Mesodermal cell (in vitro differentiated cells): Measurements from ENCODE around the gene NALF2.
A peak's percentile ranks its signal among the peaks of the same experiment; 100 is the strongest.

Experiments
- H3K27ac ChIP-seq: 2 replicates; pipeline ENCODE4 v1.7.0; 2013; ENCODE audit warnings: mild to moderate bottlenecking, low read depth, low read length, moderate library complexity; ENCODE audit not compliant: severe bottlenecking
- H3K36me3 ChIP-seq: 2 replicates; pipeline ENCODE4 v1.7.1; 2013; ENCODE audit warnings: mild to moderate bottlenecking, low read length, moderate library complexity; ENCODE audit not compliant: control insufficient read depth, insufficient read depth
- H3K4me1 ChIP-seq: one replicate; pipeline ENCODE4 v1.7.1; 2013; ENCODE audit warnings: mild to moderate bottlenecking, low read length; ENCODE audit not compliant: insufficient read depth, control insufficient read depth, poor library complexity, severe bottlenecking
- H3K4me3 ChIP-seq: 2 replicates; pipeline ENCODE4 v1.7.0; 2013; ENCODE audit warnings: low read length, control low read depth, mild to moderate bottlenecking; ENCODE audit not compliant: insufficient read depth, poor library complexity, severe bottlenecking; ENCODE audit errors: extremely low read depth
- H3K9me3 ChIP-seq: 2 replicates; pipeline ENCODE4 v1.7.1; 2013; ENCODE audit warnings: mild to moderate bottlenecking, low read length, moderate library complexity; ENCODE audit not compliant: control insufficient read depth
- WGBS, 2 experiments: methylation state at CpG; one replicate each; pipeline ENCODE4 v1.1.5; 2013; ENCODE audit warnings: missing lambda C conversion rate in 2 of 2; ENCODE audit not compliant: insufficient coverage in 2 of 2; 5-methylcytosine and 5-hydroxymethylcytosine counted together

Gene NALF2

DNA sequence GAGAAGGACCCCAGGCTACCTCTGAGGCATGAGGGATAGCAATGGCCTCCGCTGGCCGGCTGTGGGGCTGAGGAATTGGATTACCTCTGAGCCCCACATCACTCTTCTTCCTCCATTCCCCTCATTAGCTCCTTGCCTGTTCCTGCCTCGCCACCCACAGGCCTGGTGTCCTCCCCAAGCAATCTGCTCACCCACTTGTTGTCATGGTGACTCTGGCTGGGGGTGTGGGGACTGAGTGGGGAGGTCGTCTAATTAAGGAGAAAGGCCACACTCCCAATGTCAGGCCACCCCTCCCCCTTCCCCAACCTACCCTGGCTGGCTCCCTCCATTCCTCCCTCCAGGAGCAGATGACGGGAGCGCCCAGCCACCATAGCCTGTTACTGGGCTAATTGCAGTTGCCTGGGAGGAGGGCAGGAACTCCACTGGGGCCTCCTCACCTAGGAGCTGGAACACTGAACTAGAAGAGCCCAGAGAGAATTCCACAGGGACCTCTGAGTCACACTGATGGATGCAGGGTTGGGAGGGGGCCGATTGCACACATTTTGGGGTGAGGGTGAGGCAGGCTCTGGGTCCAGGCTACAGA, 20.7 kb downstream of the NALF2 start:
- H3K9me3 ChIP-seq = no peaks in the 10 kb centered on the region
- WGBS, 2 experiments = 100% methylated on average over 2 of the region's 7 CpGs; no CpG with 5 or more reads in 1 of the 2 experiments
- no peaks in the 10 kb centered on the region for H3K36me3 ChIP-seq

DNA sequence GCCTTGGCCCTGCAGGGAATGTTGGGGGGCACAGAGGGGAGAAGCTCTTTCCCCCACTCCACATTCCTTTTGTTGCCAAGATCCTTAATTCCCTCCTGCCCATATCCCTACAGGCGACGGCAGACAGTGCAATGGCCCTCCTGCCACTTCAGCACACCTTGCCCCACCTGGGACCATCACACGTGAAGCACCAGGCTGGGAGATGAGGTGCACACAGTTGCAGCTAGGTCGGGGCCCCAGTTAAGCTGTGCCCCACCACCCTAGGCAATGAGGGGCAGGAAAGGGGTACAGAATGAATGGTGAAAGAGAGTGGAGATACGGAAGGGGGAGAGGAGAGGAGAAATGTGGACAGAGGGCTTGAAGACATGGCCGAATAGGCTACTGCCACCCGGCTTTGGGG, 26.2 kb downstream of the NALF2 start:
- no peak overlapping the region for H3K4me3 ChIP-seq
- H3K27ac ChIP-seq = no peak overlapping the region
- no peaks in the 10 kb centered on the region for H3K4me1 ChIP-seq
- H3K9me3 ChIP-seq = no peaks in the 10 kb centered on the region
- no peaks in the 10 kb centered on the region for H3K36me3 ChIP-seq
- 81 to 100% methylated on average over 3 of the region's 7 CpGs for WGBS, 2 experiments

More for the DNA sequence above, 20.7 kb downstream of the NALF2 start:
- H3K4me3 ChIP-seq = no peak overlapping the region
- H3K4me1 ChIP-seq = no peaks in the 10 kb centered on the region
- H3K27ac ChIP-seq = no peak overlapping the region

DNA sequence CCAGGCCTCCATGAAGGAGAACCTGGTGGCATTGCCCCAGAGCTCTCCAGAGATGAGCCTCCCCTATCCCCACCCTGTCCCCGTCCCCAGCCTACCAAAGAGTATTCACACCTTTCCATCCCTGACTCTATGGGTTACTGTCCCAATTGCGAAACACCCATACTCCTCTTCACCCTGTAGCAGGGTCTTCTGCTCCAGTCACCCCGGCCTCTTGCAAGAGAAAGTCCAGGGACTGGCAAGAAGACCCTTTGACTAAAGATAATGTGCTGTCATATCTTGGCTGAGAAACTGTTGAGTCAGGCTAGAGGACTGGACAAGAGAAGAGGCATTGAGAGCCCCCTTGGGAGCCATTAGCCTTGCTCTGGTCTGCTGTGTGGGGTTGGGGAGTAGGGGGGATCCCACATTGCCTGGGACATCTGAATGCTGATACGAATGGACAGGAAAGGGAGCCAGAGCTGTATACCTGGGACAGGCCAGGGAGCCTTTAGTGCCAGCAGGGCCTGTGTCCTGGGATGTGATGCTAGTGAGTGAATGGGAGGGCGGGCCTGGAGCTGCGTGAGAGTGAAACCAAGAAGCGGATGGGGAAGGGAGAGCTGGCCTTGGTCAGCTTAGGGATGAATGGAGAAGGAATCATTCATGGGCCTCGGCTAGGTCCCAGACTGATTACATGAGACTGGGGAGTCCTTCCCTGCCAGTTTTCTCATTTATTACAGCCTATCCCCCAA, 27.1 kb downstream of the NALF2 start:
- Histone ChIP-seq H3K36me3 (no peaks in the 10 kb centered on the region), H3K4me3 (no peak overlapping the region), H3K4me1 (no peaks in the 10 kb centered on the region), H3K9me3 (no peaks in the 10 kb centered on the region), H3K27ac (no peak overlapping the region)
- WGBS, 2 experiments = 96% methylated on average over 4 of the region's 8 CpGs; no CpG with 5 or more reads in 1 of the 2 experiments

DNA sequence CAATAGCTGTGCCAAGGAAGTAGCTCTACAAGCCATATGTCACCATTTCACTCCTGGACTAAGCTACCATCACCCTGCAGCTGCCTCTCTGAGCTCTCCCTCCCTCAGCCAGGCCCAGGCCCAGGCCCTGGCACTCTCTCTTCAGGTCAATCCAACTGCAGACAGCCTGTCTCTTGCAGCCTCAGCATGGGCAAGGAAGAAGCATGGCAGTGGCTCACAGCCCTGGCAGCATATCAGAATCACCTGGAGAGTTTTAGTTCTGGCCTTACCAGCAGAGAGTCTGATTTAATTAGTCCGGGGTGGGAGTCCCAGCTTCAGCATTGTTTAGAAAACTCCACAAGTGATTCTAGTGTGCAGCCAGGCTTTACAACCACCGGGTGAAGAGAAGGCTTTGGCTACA, 31.5 kb downstream of the NALF2 start:
- Histone ChIP-seq H3K27ac (no peak overlapping the region), H3K9me3 (no peaks in the 10 kb centered on the region), H3K4me3 (no peak overlapping the region), H3K36me3 (no peaks in the 10 kb centered on the region), H3K4me1 (no peaks in the 10 kb centered on the region)
- WGBS, 2 experiments = 86% methylated on average over 1 of the region's 2 CpGs; no CpG with 5 or more reads in 1 of the 2 experiments

DNA sequence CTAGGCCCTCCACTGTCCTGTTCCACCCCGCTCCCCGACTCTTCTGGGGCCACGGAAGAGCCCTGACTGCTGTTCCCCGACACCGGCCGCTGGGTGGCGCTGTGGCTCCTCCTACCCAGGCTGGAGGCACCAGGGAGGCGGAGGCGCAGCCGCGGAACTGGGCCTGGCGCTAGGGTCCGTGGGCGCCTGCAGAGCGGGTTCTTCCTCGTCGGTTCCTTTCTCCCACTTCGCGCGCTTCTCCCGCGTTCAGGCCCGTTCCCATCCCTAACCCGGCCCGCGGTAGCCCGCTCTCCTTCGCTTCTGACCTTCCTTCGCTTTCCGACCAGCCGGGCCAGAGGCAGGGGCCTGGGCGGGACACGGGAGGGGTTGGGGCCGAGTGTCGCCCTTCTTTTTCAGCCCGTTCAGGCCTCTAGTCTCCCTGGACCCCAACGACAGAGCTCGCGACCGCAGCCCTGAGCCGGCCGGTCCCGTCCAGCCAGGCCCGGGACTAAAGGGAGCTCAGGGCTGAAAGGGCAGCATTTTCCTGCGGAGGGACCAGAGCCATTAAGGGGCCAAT, 34.3 kb downstream of the NALF2 start:
- WGBS, 2 experiments = 3 to 6% methylated on average over 12 to 14 of the region's 45 CpGs
- peak overlapping the region; percentile 25 for H3K4me3 ChIP-seq
- no peaks in the 10 kb centered on the region for H3K36me3 ChIP-seq
- no peaks in the 10 kb centered on the region for H3K4me1 ChIP-seq
- H3K27ac ChIP-seq = no peak overlapping the region
- no peaks in the 10 kb centered on the region for H3K9me3 ChIP-seq

DNA sequence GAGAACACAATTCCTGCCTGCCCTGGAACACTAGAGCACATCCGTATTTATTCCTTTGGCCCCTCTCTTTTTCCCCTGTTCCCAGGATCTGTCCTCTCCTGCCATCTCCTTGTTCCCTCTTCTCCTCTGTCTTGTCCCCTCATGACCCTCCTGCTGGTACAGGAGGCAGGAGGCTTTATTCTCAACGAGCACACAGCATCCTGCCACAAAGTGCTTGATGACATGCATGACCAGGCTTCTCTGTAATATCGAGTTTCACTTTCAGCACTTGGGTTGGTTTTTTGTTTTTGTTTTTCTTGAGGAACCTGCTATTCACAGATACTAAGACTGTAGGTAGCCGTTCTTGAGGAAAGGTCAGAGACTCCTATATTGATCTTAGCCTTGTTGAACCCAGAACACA, 35.3 kb downstream of the NALF2 start:
- Histone ChIP-seq H3K4me1 (no peaks in the 10 kb centered on the region), H3K36me3 (no peaks in the 10 kb centered on the region), H3K9me3 (no peaks in the 10 kb centered on the region), H3K27ac (no peak overlapping the region), H3K4me3 (no peak overlapping the region)
- WGBS, 2 experiments = no CpG with 5 or more reads among the region's 4 CpGs

DNA sequence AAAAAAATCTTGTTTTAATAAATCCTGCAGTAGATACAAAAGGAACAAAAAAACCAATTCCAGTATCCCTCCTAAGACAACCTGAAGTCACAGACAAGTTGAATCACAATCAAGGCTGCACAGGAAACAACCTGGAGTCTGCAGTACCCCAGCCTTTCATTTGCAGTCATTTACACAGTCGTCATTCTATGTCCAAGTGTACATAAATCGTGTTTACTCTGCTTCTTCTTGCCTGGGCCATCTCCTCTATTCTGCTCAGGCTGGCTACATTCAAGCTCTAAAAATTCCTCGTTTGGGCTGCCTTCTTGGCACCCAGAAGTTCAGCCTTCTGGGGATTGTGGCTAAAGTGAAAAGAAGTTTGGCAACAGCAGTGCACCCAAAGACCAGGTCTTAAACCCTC, 37.8 kb downstream of the NALF2 start:
- WGBS, 2 experiments = 83% methylated on average over 2 of the region's 3 CpGs
- Histone ChIP-seq H3K27ac (no peak overlapping the region), H3K36me3 (no peaks in the 10 kb centered on the region), H3K4me3 (no peak overlapping the region), H3K9me3 (no peaks in the 10 kb centered on the region), H3K4me1 (no peaks in the 10 kb centered on the region)

DNA sequence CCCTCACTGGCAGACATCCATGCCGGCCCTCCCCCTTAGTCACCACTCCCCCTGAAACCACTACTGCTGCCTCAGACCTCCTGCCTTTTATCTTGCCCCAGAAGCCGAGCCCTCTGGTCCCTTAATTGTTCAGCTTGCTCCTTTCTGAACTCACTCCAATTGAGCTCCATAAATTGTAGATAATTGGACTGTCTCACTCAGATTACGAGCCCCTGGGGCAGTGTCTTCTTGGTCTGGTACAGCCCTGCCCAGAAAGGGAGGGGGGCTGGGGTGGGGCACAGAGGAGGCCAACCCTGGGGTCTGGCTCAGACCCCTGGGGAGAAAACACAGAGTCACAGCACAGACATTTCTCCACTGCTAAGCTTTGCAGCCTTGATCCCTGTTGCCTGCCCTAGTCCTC, 39.4 kb downstream of the NALF2 start:
- H3K27ac ChIP-seq = no peak overlapping the region
- H3K9me3 ChIP-seq = no peaks in the 10 kb centered on the region
- 67% methylated on average over 1 of the region's 3 CpGs; no CpG with 5 or more reads in 1 of the 2 experiments for WGBS, 2 experiments
- no peak overlapping the region for H3K4me3 ChIP-seq
- no peaks in the 10 kb centered on the region for H3K4me1 ChIP-seq
- no peaks in the 10 kb centered on the region for H3K36me3 ChIP-seq

DNA sequence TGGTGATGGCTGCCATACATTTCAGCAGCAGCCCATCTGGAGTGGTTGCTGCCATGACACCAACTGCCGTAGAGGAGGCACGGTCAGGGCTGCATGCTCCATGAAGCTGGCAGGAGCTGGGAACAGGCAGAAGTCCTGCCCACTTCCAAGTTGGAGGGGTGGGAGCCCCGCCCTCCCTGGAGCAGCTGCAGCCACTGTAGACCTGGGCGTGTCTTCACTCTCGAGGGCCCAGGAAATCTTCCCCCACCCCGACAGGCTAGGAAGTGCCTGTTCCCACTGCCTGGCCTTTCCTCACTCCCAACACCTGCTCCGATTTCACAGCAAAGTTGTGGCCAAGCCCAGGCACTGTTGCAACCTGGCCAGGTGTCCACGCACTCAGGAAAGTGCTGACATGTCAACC, 42.3 kb downstream of the NALF2 start:
- Histone ChIP-seq H3K27ac (no peak overlapping the region), H3K4me1 (no peaks in the 10 kb centered on the region), H3K36me3 (no peaks in the 10 kb centered on the region), H3K4me3 (no peak overlapping the region), H3K9me3 (no peaks in the 10 kb centered on the region)
- WGBS, 2 experiments = 67 to 100% methylated on average over 1 of the region's 8 CpGs

DNA sequence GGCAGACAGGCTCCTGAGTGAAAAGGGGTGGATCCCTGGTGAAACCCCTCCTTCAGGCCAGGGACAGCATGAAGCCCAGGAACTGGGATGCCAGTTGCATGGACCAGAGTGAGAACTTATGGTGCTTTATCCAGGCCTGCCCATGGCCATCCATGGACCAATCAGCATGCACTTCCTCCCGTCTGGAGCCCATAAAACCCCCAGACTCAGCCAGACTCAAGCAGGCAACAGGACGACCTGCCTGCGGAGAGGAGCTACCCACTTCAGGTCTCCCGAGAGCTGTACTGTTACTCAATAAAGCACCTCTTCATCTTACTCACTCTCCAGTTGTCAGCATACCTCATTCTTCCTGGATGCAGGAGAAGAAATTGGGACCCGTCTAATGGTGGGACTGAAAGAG, 42.9 kb downstream of the NALF2 start:
- no peak overlapping the region for H3K4me3 ChIP-seq
- H3K9me3 ChIP-seq = no peaks in the 10 kb centered on the region
- no peaks in the 10 kb centered on the region for H3K36me3 ChIP-seq
- WGBS, 2 experiments = no CpG with 5 or more reads among the region's 5 CpGs
- H3K4me1 ChIP-seq = no peaks in the 10 kb centered on the region
- no peak overlapping the region for H3K27ac ChIP-seq

DNA sequence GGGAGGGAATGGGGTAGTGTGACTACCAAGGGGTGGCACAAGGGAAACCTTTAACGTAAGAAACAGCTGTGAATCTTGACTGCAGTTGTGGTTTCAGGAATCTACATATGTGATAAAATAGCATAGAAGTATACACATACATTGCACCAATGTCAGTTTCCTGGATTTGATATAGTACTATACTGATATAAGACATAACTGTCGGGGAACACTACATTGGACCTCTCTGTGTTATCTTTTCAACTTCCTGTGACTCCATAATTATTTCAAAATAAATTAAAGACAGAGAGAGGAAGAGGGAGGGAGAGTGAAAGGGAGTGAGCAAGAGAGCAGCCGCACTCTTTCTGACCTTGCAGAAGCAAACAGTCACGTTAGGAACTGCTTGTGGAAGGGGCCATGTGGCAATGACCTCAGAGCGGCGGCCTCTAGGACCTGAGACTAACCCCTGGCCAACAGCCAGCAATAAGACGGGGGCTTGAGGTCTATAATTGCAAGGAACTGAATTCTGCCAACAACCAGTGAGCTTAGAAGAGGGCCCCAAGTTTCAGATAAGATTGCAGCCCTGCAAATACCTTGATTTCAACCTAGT, 47.4 kb downstream of the NALF2 start:
- Histone ChIP-seq H3K4me3 (no peak overlapping the region), H3K27ac (no peak overlapping the region), H3K9me3 (no peaks in the 10 kb centered on the region), H3K36me3 (no peaks in the 10 kb centered on the region), H3K4me1 (peaks cover 2% of the 10 kb centered on the region)
- WGBS, 2 experiments = 75 to 100% methylated on average over 2 of the region's 7 CpGs
